NB4 (cell line): ENCODE results near the gene TCF3.

Experiments
- CTCF ChIP-seq: IDR thresholded peaks from one replicate; pipeline ENCODE4 v1.5.1; 2012; ENCODE audit warnings: low read depth, low read length
- MYC ChIP-seq: IDR thresholded peaks from 2 replicates; pipeline ENCODE4 v1.6.1; 2011; ENCODE audit warnings: low read depth, low read length
- POLR2A ChIP-seq: IDR thresholded peaks from 2 replicates; pipeline ENCODE4 v1.6.1; 2011; ENCODE audit warnings: mild to moderate bottlenecking; ENCODE audit not compliant: insufficient read length; ENCODE audit errors: extremely low read depth

- no peak for TF ChIP-seq POLR2A
- TF ChIP-seq CTCF, result no peak
- TF ChIP-seq MYC, result no peak
Measured at GRCh38 chr19:1580957-1581356, 71.5 kb downstream of the TCF3 start.
